GM12874 (cell line): ENCODE measurements around the gene SDR42E1.

Experiments used
- TF ChIP-seq, protein P1 (sequence below): IDR thresholded peaks from 2 replicates; pipeline ENCODE4 v1.5.1; 2011; ENCODE audit warnings: low read depth, mild to moderate bottlenecking, control low read depth, low read length, moderate library complexity; ENCODE audit not compliant: insufficient read depth

Gene SDR42E1

DNA sequence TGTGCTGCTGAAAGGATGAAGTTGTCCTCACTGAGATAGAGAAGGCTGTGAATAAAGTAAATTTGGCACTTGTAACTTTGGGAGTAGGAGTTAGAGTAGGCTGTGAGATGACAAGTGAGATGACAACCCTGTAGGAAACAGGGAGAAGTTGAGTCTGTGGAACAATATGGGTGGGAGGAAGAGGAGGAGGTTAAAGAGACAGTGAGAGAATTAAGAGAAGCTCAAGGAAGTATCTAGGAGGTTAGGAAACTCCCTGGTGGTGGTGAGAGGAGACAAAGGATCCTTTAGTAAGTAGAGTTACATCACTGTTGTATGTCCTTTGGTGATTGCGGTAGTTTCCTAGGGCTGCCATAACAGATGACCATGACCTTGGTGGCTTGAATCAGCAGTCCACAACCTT, 13.0 kb upstream of the SDR42E1 start:
- TF ChIP-seq, protein P1, sequence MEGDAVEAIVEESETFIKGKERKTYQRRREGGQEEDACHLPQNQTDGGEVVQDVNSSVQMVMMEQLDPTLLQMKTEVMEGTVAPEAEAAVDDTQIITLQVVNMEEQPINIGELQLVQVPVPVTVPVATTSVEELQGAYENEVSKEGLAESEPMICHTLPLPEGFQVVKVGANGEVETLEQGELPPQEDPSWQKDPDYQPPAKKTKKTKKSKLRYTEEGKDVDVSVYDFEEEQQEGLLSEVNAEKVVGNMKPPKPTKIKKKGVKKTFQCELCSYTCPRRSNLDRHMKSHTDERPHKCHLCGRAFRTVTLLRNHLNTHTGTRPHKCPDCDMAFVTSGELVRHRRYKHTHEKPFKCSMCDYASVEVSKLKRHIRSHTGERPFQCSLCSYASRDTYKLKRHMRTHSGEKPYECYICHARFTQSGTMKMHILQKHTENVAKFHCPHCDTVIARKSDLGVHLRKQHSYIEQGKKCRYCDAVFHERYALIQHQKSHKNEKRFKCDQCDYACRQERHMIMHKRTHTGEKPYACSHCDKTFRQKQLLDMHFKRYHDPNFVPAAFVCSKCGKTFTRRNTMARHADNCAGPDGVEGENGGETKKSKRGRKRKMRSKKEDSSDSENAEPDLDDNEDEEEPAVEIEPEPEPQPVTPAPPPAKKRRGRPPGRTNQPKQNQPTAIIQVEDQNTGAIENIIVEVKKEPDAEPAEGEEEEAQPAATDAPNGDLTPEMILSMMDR = no peak

DNA sequence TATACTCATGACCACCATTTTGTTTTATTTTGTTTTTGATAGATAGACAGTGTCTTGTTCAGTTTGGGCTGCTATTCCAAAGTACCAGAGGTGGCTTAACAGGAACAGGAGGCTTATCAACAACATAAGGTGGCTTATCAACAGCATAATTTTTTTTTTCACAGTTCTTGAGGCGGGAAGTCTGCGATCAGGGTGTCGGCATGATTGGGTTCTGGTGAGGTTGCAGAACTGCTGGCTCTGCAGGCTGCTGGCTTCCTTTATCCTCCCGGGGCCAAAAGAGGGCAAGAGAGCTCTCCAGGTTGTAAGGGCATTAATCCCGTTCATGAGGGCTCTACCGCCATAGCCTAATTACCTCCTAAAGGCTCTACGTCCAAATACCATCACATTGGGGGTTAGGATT, 11.9 kb upstream of the SDR42E1 start:
- TF ChIP-seq, protein P1 = no peak

DNA sequence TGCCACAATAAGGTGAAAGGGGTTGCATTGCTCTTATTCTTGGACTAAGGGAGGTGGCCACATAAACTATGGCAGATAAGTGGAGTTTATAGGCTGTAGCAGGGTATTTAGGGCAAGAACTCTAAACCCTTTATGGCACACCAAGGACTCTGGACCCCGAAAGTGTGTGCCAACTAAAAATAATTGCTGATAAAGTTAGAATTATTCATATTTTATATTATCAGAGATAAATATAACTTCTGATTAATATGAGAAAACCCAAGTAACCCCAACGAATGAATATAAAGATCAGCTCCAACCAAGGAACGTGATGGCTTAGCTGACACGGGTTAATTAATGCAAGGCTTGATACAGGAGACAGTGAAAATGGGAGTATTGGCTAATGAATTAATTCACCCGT, 8.8 kb upstream of the SDR42E1 start:
- TF ChIP-seq, protein P1 = no peak

GRCh38 chr16:82019535-82019934, 8.3 kb upstream of the SDR42E1 start:
- TF ChIP-seq, protein P1 = no peak

DNA sequence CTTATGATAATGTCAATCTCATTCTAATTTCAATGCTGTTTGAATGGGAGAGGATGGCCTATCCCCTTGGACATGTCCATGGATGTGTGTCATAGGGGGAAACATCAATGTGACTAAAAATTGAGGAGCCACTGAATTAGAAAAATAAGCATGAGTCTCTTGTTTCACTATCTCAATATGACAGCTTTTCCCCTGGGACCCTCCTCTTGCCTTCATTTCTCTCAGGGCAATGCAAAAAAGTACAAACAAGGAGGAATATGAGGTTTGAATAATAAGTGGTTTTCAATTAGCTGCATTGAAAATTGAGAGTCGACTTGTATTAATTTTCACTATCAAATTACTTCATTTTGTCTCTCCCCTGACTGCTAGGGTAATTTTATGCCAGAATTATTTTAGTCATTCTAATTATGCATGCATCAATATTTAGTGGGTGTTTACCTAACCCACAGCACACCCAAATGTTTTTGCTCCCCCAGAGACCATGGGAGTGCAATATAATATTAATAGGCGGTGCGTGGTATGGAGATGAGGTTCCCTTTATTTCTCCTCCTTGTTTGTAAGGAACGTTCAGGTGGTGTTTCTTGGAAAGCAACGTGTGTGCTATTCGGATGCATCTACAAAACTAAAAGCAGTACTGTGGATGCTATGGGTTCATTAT, 6.8 kb upstream of the SDR42E1 start:
- TF ChIP-seq, protein P1 = no peak

DNA sequence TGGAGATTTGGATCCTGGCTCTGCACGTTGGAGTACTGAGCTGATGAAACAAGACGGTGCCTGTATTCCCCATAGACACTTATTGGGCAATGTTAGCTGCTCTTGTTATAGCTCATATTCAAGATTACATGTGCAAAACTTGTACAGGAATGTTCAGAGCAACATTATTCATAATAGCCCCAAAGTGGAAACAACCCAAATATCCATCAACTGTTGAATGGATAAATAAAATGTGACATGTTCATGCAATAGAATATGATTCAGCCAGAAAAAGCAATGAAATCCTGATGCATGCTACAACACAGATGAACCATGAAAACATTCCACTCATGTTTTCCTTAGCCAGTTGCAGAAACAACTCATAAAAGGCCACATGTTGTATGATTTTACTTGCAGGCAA, 5.7 kb upstream of the SDR42E1 start:
- TF ChIP-seq, protein P1 = no peak

DNA sequence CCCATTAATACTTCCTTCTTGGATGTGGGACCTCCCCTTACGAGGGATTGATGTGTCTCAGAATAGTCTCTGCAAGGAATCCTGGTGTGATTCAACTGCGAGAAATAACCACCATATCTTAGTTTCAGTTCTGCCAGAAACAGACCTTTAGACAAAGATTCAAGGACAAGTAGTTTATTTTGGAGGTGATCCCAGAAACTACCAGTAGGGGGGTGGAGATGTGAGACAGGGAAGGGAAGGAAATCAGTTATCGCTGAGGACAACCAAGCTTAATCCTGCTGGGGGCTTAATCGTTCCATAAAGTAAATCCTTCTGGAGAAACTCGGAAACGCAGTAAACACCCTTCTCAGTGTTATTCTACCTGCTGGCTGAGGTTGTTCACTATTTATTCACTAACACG, 5.0 kb upstream of the SDR42E1 start:
- TF ChIP-seq, protein P1 = peak; percentile 23; the same call in 1 of the 2 replicates

GRCh38 chr16:82013139-82013538, 1.9 kb upstream of the SDR42E1 start:
- TF ChIP-seq, protein P1 = no peak
